A673 (cell line): ENCODE data around the gene LTBP2.

Experiments used
- CTCF ChIP-seq: fragments of 300-800, 200-600 bp; sonication (generic); conservative IDR thresholded peaks from 2 replicates; pipeline ENCODE4 v1.5.1; 2017; ENCODE audit warnings: low read depth, mild to moderate bottlenecking, antibody characterized with exemption, low read length, moderate library complexity, mixed read lengths
- EZH2 ChIP-seq: fragments of 200-600 bp; sonication (generic); IDR thresholded peaks from 2 replicates; pipeline ENCODE4 v1.6.1; 2017; ENCODE audit warnings: borderline replicate concordance, low read depth, mild to moderate bottlenecking, mixed read lengths, antibody characterized with exemption, low read length; ENCODE audit not compliant: poor library complexity, severe bottlenecking

- TF ChIP-seq CTCF (no peak), EZH2 (no peak)
These were observed 99.8 kb downstream of the LTBP2 start for GRCh38 chr14:74511966-74512830.
